Choroid plexus epithelial cell (primary cell): ENCODE results near the gene TSPAN14.

ENCODE experiments used
- DNase-seq: peaks from one replicate; pipeline ENCODE4 v3.0.0-alpha.2; 2010; ENCODE audit warnings: low read depth
- H3K4me3 ChIP-seq: 2 replicates; pipeline ENCODE4 v1.5.1; 2011; ENCODE audit warnings: low read depth, mild to moderate bottlenecking, control low read depth, low read length, moderate library complexity
- CTCF ChIP-seq: conservative IDR thresholded peaks from 2 replicates; pipeline ENCODE4 v1.5.1; 2011; ENCODE audit warnings: low read depth, mild to moderate bottlenecking, control low read depth, inconsistent platforms, low read length, moderate library complexity

Gene TSPAN14

GRCh38 chr10:80484676-80485075, 30.6 kb downstream of the TSPAN14 start:
- H3K4me3 ChIP-seq = no peak overlapping the region
- DNase-seq = no peak
- TF ChIP-seq CTCF = no peak

- DNase-seq = no peak
- no peak overlapping the region for H3K4me3 ChIP-seq
- TF ChIP-seq CTCF = no peak
Measured at GRCh38 chr10:80485076-80485945, 31.2 kb downstream of the TSPAN14 start.

GRCh38 chr10:80485946-80486764, 32.0 kb downstream of the TSPAN14 start:
- no peak for DNase-seq
- TF ChIP-seq CTCF = no peak
- no peak overlapping the region for H3K4me3 ChIP-seq

GRCh38 chr10:80486785-80487420, 32.8 kb downstream of the TSPAN14 start:
- no peak for DNase-seq
- no peak overlapping the region for H3K4me3 ChIP-seq
- TF ChIP-seq CTCF = no peak

GRCh38 chr10:80487421-80487785, 33.3 kb downstream of the TSPAN14 start:
- no peak overlapping the region for H3K4me3 ChIP-seq
- no peak for DNase-seq
- no peak for TF ChIP-seq CTCF

- TF ChIP-seq CTCF = no peak
- no peak for DNase-seq
- H3K4me3 ChIP-seq = no peak overlapping the region
Measured at GRCh38 chr10:80487791-80488538, 33.9 kb downstream of the TSPAN14 start.
